GM12892 (cell line): ENCODE data around the gene UST.
A peak's percentile ranks its signal among the peaks of the same experiment; 100 is the strongest.
"Not testable (repeated sequence)": the region's sequence is repeated elsewhere in the genome, so short reads cannot be mapped to it uniquely, and the experiment has no call there.

Source experiments
- DNase-seq: peaks from one replicate; pipeline ENCODE4 v3.0.0; 2011; ENCODE audit not compliant: insufficient read length
- FAIRE-seq: peaks from 2 replicates; lab custom pipeline; 2011; peaks lifted over from hg19 to GRCh38; lab: Jason Lieb, UNC
- POLR2A ChIP-seq: IDR thresholded peaks from 2 replicates; pipeline ENCODE4 v1.6.1; 2011; ENCODE audit warnings: low read depth, low read length, control low read depth
- POLR2AphosphoS5 ChIP-seq: IDR thresholded peaks from 2 replicates; pipeline ENCODE4 v1.6.1; 2011; ENCODE audit warnings: low read depth, low read length, control low read depth
- TAF1 ChIP-seq: IDR thresholded peaks from 2 replicates; pipeline ENCODE4 v1.6.1; 2011; ENCODE audit warnings: low read depth, mild to moderate bottlenecking, control low read depth, low read length, borderline replicate concordance

Gene UST

GRCh38 chr6:148737806-148738205 lies 9.0 kb upstream of the UST start:
- DNase-seq (no peak), FAIRE-seq (no peak)
- TF ChIP-seq POLR2A: no peak
- TF ChIP-seq POLR2AphosphoS5: no peak
- no peak for TF ChIP-seq TAF1

DNA sequence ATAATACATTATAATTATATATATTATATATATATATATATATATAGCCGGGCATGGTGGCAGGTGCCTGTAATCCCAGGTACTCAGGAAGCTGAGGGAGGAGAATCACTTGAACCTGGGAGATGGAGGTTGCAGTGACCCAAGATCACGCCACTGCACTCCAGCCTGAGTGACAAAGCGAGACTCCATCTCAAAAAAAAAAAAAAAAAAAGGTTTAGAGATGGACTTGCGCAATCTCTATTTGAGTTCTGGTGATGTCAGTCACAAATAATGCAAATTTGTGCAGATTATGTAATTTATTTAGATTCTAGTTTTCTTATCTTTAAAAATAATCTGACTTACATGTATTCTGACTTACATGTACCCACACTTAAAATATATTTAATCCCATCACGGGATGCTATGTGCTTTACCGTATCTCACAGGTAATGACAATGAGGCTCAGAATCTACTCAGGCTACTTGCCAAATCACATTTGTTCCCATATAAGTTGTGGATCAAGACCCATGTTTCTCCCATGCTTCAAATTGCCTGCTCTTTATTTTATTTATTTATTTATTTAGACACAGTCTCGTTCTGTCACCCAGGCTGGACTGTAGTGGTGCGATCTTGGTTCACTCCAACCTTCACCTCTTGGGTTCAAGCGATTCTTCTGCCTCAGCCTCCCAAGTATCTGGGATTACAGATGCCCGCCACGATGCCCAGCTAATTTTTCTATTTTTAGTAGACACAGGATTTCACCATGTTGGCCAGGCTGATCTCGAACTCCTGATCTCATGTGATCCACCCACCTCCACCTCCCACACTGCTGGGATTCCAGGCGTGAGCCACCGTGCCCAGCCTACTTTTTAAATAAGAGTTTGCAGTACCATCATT lies 7.6 kb upstream of the UST start:
- FAIRE-seq (no peak), DNase-seq (no peak)
- TF ChIP-seq POLR2AphosphoS5 (no peak), TAF1 (no peak), POLR2A (no peak)

- TF ChIP-seq POLR2A (no peak), TAF1 (no peak), POLR2AphosphoS5 (no peak)
- DNase-seq: no peak
- FAIRE-seq: no peak
These were observed 7.1 kb upstream of the UST start for GRCh38 chr6:148739822-148740128.

DNA sequence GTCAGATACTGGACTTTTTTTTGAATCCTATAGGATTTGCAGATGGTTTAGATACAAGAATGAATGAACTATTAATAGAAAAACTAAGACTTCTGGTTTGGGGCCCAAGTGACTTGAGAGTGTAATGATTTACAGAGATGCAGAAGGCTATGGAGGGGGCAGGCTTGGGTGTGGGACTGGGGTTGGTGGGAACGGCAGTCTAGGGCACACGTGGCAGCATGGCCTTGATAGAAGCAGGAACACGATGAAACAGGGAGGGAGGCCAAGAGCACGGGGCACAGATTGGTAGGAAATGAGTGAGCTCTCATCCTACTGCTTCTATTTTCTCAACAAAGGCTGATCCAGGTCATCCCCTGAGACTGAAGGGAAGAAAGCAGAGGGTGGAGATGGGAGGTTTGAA lies 3.4 kb upstream of the UST start:
- DNase-seq (no peak), FAIRE-seq (no peak)
- TF ChIP-seq POLR2A (no peak), TAF1 (no peak), POLR2AphosphoS5 (no peak)

- FAIRE-seq: no peak
- DNase-seq: no peak
- TF ChIP-seq POLR2A: no peak
- TF ChIP-seq POLR2AphosphoS5: no peak
- no peak for TF ChIP-seq TAF1
These were observed 904 bp upstream of the UST start for GRCh38 chr6:148745926-148746325.

GRCh38 chr6:148747145-148747470 lies 278 bp downstream of the UST start:
- DNase-seq (no peak), FAIRE-seq (no peak)
- TF ChIP-seq POLR2A (no peak; the same call in 1 of the 2 replicates), TAF1 (no peak), POLR2AphosphoS5 (no peak)

- DNase-seq: no peak
- TF ChIP-seq POLR2A (no peak), POLR2AphosphoS5 (no peak), TAF1 (no peak)
- peak; percentile 70 for FAIRE-seq
These were observed 788 bp downstream of the UST start for GRCh38 chr6:148747471-148748165.

- DNase-seq (no peak), FAIRE-seq (no peak)
- TF ChIP-seq POLR2AphosphoS5: no peak
- TF ChIP-seq TAF1: no peak
- no peak for TF ChIP-seq POLR2A
These were observed 2.8 kb downstream of the UST start for GRCh38 chr6:148749674-148750073.

GRCh38 chr6:148750838-148751792 lies 4.3 kb downstream of the UST start:
- TF ChIP-seq TAF1 (no peak), POLR2A (no peak), POLR2AphosphoS5 (no peak)
- no peak for FAIRE-seq
- DNase-seq: no peak

GRCh38 chr6:148751793-148752170 lies 5.0 kb downstream of the UST start:
- FAIRE-seq (no peak), DNase-seq (no peak)
- TF ChIP-seq TAF1 (no peak), POLR2AphosphoS5 (no peak), POLR2A (no peak)

- not testable (repeated sequence) for FAIRE-seq, DNase-seq
These were observed 8.5 kb downstream of the UST start for GRCh38 chr6:148755379-148755778.
